Measurements from ENCODE around the gene VGLL4. TPM values are rescaled to one million over a fixed set of nuclear protein-coding genes. Genes with fewer than 3 reads are reported as not detected.

The VGLL4 gene
- total RNA-seq, 1 experiment from 2014 or later, result 42.1 TPM

DNA sequence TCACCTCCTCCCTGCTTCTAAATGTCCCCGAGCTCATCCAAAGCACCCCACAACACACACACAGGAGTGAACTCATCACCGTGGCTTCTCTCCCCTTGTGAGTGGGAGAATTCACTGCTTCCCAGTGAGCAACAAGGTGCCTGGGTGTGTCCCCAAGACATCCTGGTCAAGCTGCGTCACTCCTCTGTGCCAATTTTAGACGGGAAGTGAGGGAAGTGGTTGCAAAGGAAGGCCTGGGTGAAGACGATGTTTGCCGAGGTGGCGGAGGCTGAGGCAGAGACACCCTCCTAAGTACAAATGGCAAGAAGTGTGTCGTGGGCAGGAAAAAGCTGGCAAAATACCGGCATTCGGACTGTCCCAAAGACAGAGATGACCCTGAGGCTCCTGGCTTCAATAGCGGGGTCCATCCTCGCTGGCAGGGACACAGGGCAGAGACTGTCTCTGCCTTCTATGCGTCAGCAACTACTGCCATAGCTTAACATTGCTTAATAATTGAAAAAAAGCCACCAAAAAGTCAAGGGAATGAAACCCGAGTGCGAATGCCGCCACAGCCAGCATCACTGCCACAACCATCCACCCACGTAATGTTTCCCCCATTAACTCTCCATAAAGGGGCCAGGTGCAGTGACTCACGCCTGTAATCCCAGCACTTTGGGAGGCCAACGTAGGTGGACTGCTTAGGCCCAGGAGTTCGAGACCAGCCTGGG, 72.8 kb downstream of the VGLL4 start:
- Histone ChIP-seq H3K14ac (ENCODE audit: insufficient read depth, low read length) (no peak overlapping the region), H2BK5ac (ENCODE audit: insufficient read length, low read length) (no peak overlapping the region), H2BK12ac (ENCODE audit: insufficient read length, low read depth, low read length) (no peak overlapping the region), H4K8ac (replicated peaks; ENCODE audit: insufficient read length, low read depth, low read length) (no peak overlapping the region), H3K4me2 (ENCODE audit: insufficient read depth, insufficient read length, low read length) (no peak overlapping the region), H3K9me3 (ENCODE audit: control insufficient read depth, low read depth, low read length) (no peaks in the 10 kb centered on the region), H3T11ph (ENCODE audit: low read length) (no peak overlapping the region), H3K79me2 (ENCODE audit: insufficient read depth, low read length) (no peaks in the 10 kb centered on the region; the same call in 1 of the 2 replicates), H3K23ac (ENCODE audit: insufficient read length, low read depth, low read length) (no peak overlapping the region), H3K4ac (ENCODE audit: low read depth, low read length) (no peak overlapping the region), H3K23me2 (ENCODE audit: insufficient read length, low read depth, low read length, poor library complexity, severe bottlenecking) (no peaks in the 10 kb centered on the region), H4K91ac (ENCODE audit: insufficient read length, low read depth, low read length) (no peak overlapping the region), H4K5ac (ENCODE audit: insufficient read length, low read depth, low read length) (no peak overlapping the region), H3K18ac (ENCODE audit: insufficient read length, low read depth, low read length) (no peak overlapping the region), H3K4me1 (ENCODE audit: insufficient read depth, low read length) (no peaks in the 10 kb centered on the region), H2BK15ac (ENCODE audit: low read depth, low read length) (no peak overlapping the region), H3K9ac (ENCODE audit: extremely low read depth, insufficient read length, low read length) (no peak overlapping the region), H2BK20ac (ENCODE audit: low read depth, low read length, poor library complexity, severe bottlenecking) (no peak overlapping the region), H2AK5ac (ENCODE audit: insufficient read length, low read length) (no peak overlapping the region), H3K27ac (ENCODE audit: insufficient read length, low read depth, low read length) (no peak overlapping the region), H2AFZ (ENCODE audit: low read length) (no peak overlapping the region), H4K20me1 (ENCODE audit: control insufficient read depth, insufficient read depth, insufficient read length) (no peaks in the 10 kb centered on the region), H3K79me1 (ENCODE audit: insufficient read depth, low read depth, low read length, poor library complexity, severe bottlenecking) (peaks cover 3% of the 10 kb centered on the region), H3K56ac (ENCODE audit: insufficient read length, low read depth, low read length) (no peak overlapping the region), H2BK120ac (ENCODE audit: low read depth, low read length, poor library complexity, severe bottlenecking) (no peak overlapping the region), H3K27me3 (ENCODE audit: insufficient read depth, low read length) (no peaks in the 10 kb centered on the region)
- Mint-ChIP-seq H3K27me3 (ENCODE audit: low read depth) (peaks cover 1% of the 10 kb centered on the region; the same call in 1 of the 2 replicates), H3K4me3 (no peak overlapping the region), H3K36me3 (ENCODE audit: insufficient read depth in 1 of 3, low read depth in 3 of 3) (peaks cover 2 to 27% (median 8%) of the 10 kb centered on the region in 3 experiments; a peak in 5 of 7 replicates), H3K9me3 (no peaks in the 10 kb centered on the region), H3K4me1 (peaks cover 0 to 7% of the 10 kb centered on the region in 2 experiments; a peak in 3 of 4 replicates), H3K27ac (peak overlapping the region in 1 of 3 experiments; percentile 78; a peak in 2 of 7 replicates)
- TF ChIP-seq, protein P1, sequence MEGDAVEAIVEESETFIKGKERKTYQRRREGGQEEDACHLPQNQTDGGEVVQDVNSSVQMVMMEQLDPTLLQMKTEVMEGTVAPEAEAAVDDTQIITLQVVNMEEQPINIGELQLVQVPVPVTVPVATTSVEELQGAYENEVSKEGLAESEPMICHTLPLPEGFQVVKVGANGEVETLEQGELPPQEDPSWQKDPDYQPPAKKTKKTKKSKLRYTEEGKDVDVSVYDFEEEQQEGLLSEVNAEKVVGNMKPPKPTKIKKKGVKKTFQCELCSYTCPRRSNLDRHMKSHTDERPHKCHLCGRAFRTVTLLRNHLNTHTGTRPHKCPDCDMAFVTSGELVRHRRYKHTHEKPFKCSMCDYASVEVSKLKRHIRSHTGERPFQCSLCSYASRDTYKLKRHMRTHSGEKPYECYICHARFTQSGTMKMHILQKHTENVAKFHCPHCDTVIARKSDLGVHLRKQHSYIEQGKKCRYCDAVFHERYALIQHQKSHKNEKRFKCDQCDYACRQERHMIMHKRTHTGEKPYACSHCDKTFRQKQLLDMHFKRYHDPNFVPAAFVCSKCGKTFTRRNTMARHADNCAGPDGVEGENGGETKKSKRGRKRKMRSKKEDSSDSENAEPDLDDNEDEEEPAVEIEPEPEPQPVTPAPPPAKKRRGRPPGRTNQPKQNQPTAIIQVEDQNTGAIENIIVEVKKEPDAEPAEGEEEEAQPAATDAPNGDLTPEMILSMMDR (conservative IDR thresholded peaks at IDR 0.05), result no peak
- WGBS (ENCODE audit: extremely low coverage, insufficient read length, low lambda C conversion rate), result no CpG with 5 or more reads among the region's 20 CpGs
- no peak for DNase-seq

Measured in H9 (cell line).